Osteoblast (primary cell): ENCODE data around the gene FBXO47. TPM values are rescaled to one million over a fixed set of nuclear protein-coding genes. Genes with fewer than 3 reads are reported as not detected.

Source experiments
- DNase-seq: peaks from one replicate; pipeline ENCODE4 v3.0.0; 2011; ENCODE audit warnings: low spot score, mixed read lengths; ENCODE audit not compliant: insufficient read length; ENCODE audit errors: missing footprints
- H2AFZ ChIP-seq: 2 replicates; pipeline ENCODE4 v1.6.0; 2011; ENCODE audit warnings: mild to moderate bottlenecking, low read length
- H3K27ac ChIP-seq: 2 replicates; pipeline ENCODE4 v1.5.1; 2011; ENCODE audit warnings: mild to moderate bottlenecking, low read depth, low read length, moderate library complexity
- H3K27me3 ChIP-seq: 2 replicates; pipeline ENCODE4 v1.6.0; 2012; ENCODE audit warnings: mild to moderate bottlenecking, control low read depth, inconsistent platforms, low read length, moderate library complexity; ENCODE audit not compliant: insufficient read depth
- H3K36me3 ChIP-seq: 2 replicates; pipeline ENCODE4 v1.5.1; 2011; ENCODE audit warnings: mild to moderate bottlenecking, low read length, control low read depth, moderate library complexity; ENCODE audit not compliant: insufficient read depth
- H3K4me1 ChIP-seq: 2 replicates; pipeline ENCODE4 v1.5.1; 2011; ENCODE audit warnings: mild to moderate bottlenecking, low read length, control low read depth, moderate library complexity; ENCODE audit not compliant: insufficient read depth
- H3K4me2 ChIP-seq: 2 replicates; pipeline ENCODE4 v1.6.0; 2011; ENCODE audit warnings: mild to moderate bottlenecking, low read length; ENCODE audit not compliant: insufficient read depth
- H3K4me3 ChIP-seq: fragments of 200-600 bp; sonication (generic); 3 replicates; pipeline ENCODE4 v1.5.1; 2012; ENCODE audit warnings: mild to moderate bottlenecking, low read length, inconsistent platforms; ENCODE audit not compliant: insufficient read depth
- H3K79me2 ChIP-seq: 2 replicates; pipeline ENCODE4 v1.6.0; 2012; ENCODE audit warnings: mild to moderate bottlenecking, low read length, control low read depth, inconsistent platforms; ENCODE audit not compliant: insufficient read depth
- H3K9me3 ChIP-seq: 2 replicates; pipeline ENCODE4 v1.5.1; 2011; ENCODE audit warnings: low read depth, low read length, control low read depth
- H4K20me1 ChIP-seq: 2 replicates; pipeline ENCODE4 v1.6.0; 2012; ENCODE audit warnings: mild to moderate bottlenecking, low read length, control low read depth; ENCODE audit not compliant: insufficient read depth
- CTCF ChIP-seq: IDR thresholded peaks from 2 replicates; pipeline ENCODE4 v1.5.1; 2011; ENCODE audit warnings: mild to moderate bottlenecking, low read depth, low read length, moderate library complexity; ENCODE audit errors: extremely low read depth
- total RNA-seq: library from RNA; depleted of rRNA; stranded (reverse); fragments of >200 nt; gene quantifications from 2 replicates; pipeline ENCODE4 v1.2.3, GENCODE V29; 2012

The FBXO47 gene
- total RNA-seq, 1 donor, result not detected

- Histone ChIP-seq H3K4me1 (peaks cover 20% of the 10 kb centered on the region), H3K27ac (no peak overlapping the region), H3K4me3 (no peak overlapping the region)
Measured at GRCh38 chr17:38922538-38923297, 44.5 kb downstream of the FBXO47 start.

GRCh38 chr17:38921756-38922411 lies 45.3 kb downstream of the FBXO47 start:
- Histone ChIP-seq H3K4me2 (no peak overlapping the region), H3K27me3 (no peaks in the 10 kb centered on the region), H3K4me1 (peaks cover 20% of the 10 kb centered on the region), H3K9me3 (no peaks in the 10 kb centered on the region), H3K36me3 (peaks cover 47% of the 10 kb centered on the region), H3K79me2 (peaks cover 3% of the 10 kb centered on the region), H3K4me3 (no peak overlapping the region), H4K20me1 (peaks cover 43% of the 10 kb centered on the region), H2AFZ (no peak overlapping the region), H3K27ac (peak overlapping the region; percentile 20)
- no peak for DNase-seq
- no peak for TF ChIP-seq CTCF

More at GRCh38 chr17:38922538-38923297, 44.5 kb downstream of the FBXO47 start:
- DNase-seq, result peak; percentile 83
- Histone ChIP-seq H3K79me2 (no peaks in the 10 kb centered on the region), H4K20me1 (peaks cover 35% of the 10 kb centered on the region), H2AFZ (no peak overlapping the region), H3K9me3 (no peaks in the 10 kb centered on the region), H3K4me2 (no peak overlapping the region), H3K27me3 (no peaks in the 10 kb centered on the region), H3K36me3 (peaks cover 38% of the 10 kb centered on the region)
- peak; percentile 8 for TF ChIP-seq CTCF

GRCh38 chr17:38920374-38921291 lies 46.6 kb downstream of the FBXO47 start:
- peaks cover 55% of the 10 kb centered on the region for H3K36me3 ChIP-seq
- peaks cover 49% of the 10 kb centered on the region for H4K20me1 ChIP-seq
- H3K27ac ChIP-seq, result no peak overlapping the region
- no peak for DNase-seq
- no peaks in the 10 kb centered on the region for H3K9me3 ChIP-seq
- H3K27me3 ChIP-seq, result no peaks in the 10 kb centered on the region
- no peak for TF ChIP-seq CTCF
- H3K4me3 ChIP-seq, result no peak overlapping the region
- H3K4me1 ChIP-seq, result peaks cover 20% of the 10 kb centered on the region
- H2AFZ ChIP-seq, result no peak overlapping the region
- peaks cover 9% of the 10 kb centered on the region for H3K79me2 ChIP-seq
- no peak overlapping the region for H3K4me2 ChIP-seq
